ENCODE data around the gene ATL3. TPM values are rescaled to one million over a fixed set of nuclear protein-coding genes. Genes with fewer than 3 reads are reported as not detected.
"Not testable (repeated sequence)": the region's sequence is repeated elsewhere in the genome, so short reads cannot be mapped to it uniquely, and the experiment has no call there.

Gene ATL3
- total and polyA plus RNA-seq, 2 of the 4 experiments (the other 2 are of a cell fraction): 19.9 to 131 TPM

DNA sequence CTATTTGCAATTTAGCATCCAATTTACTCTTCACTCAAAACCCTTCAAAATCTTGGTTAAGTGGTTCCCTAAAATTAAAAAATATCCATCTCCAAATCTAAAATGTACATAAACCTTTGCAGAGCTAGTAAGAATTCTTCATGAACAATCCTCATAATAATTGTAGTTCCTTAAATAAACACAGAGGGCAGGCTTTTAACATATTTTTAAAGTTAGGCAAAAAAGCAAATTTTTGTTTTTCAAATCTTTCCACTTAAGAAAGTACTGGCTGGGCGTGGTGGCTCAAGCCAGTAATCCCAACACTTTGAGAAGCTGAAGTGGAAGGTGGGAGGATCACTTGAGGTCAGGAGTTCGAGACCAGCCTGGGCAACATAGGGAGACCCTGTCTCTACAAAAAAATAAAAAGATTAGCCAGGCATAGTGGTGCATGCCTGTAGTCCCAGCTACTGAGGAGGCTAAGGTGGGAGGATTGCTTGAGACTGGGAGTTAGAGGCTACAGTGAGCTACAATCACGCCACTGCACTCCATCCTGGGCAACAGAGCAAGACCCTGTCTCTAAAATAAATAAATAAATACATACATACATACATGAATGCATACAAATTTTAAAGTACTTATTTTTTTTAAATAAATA is 31.9 kb downstream of the ATL3 start:
- Histone ChIP-seq H3K4me2 (ENCODE audit: low read depth, low read length) (no peak overlapping the region), H2AFZ (replicated peaks; ENCODE audit: low read length, poor library complexity) (peak overlapping the region; percentile 44), H2BK120ac (ENCODE audit: low read depth, low read length) (no peak overlapping the region), H3K36me3 (ENCODE audit: control insufficient read depth, insufficient read depth, low read length) (peaks cover 23% of the 10 kb centered on the region), H3K4me3 (ENCODE audit: insufficient read depth, low read depth, low read length) (no peak overlapping the region), H3K27me3 (ENCODE audit: control insufficient read depth, insufficient read depth, low read length) (no peaks in the 10 kb centered on the region), H3K14ac (replicated peaks; ENCODE audit: low read depth, low read length) (no peak overlapping the region), H3K79me1 (ENCODE audit: low read depth in 1 of 2, low read length in 2 of 2) (peaks cover 0 to 15% of the 10 kb centered on the region in 2 experiments; a peak in 2 of 4 replicates), H2BK15ac (ENCODE audit: low read depth, low read length) (no peak overlapping the region), H2BK20ac (ENCODE audit: low read depth, low read length) (no peak overlapping the region), H2AK5ac (ENCODE audit: low read depth, low read length) (peak overlapping the region; percentile 60; the same call in 1 of the 2 replicates), H3K4me1 (ENCODE audit: control insufficient read depth, insufficient read depth, low read length) (no peaks in the 10 kb centered on the region), H3K9me1 (ENCODE audit: insufficient read depth, low read length) (no peaks in the 10 kb centered on the region), H4K8ac (ENCODE audit: low read depth in 2 of 2, low read length in 2 of 2) (peak overlapping the region; percentile 27 to 35; a peak in 1 of 4 replicates), H3K18ac (ENCODE audit: low read depth, low read length) (no peak overlapping the region), H4K20me1 (ENCODE audit: insufficient read depth, low read length) (peaks cover 3% of the 10 kb centered on the region; the same call in 1 of the 2 replicates), H3K56ac (ENCODE audit: extremely low read depth, insufficient read depth, low read length) (no peak overlapping the region), H3K4ac (ENCODE audit: low read depth, low read length) (no peak overlapping the region), H3K9ac (ENCODE audit: low read depth, low read length) (no peak overlapping the region), H4K5ac (ENCODE audit: low read depth, low read length) (no peak overlapping the region), H2AK9ac (replicated peaks; ENCODE audit: low read depth, low read length, poor library complexity) (no peak overlapping the region), H2BK5ac (ENCODE audit: low read depth, low read length, poor library complexity, severe bottlenecking) (no peak overlapping the region), H3K27ac (ENCODE audit: insufficient read depth, low read length) (no peak overlapping the region), H3K9me3 (ENCODE audit: control insufficient read depth, insufficient read depth, low read length) (no peaks in the 10 kb centered on the region), H3K23ac (ENCODE audit: low read depth, low read length) (no peak overlapping the region), H4K91ac (ENCODE audit: insufficient read depth, low read depth, low read length) (no peak overlapping the region)
- TF ChIP-seq SMC3 (IDR thresholded peaks at IDR 0.05; ENCODE audit: low read depth, low read length) (peak; percentile 20; the same call in 1 of the 2 replicates), MXI1 (IDR thresholded peaks at IDR 0.05; ENCODE audit: borderline replicate concordance, low read depth, low read length) (no peak), CTCF (conservative IDR thresholded peaks at IDR 0.05; ENCODE audit: low read depth, low read length) (peak; percentile 45), RAD21 (IDR thresholded peaks at IDR 0.05; ENCODE audit: low read length) (peak; percentile 19; the same call in 1 of the 2 replicates)
- ChIA-PET CTCF (interaction anchor here (0.6 to 2.7 kb wide), 3 partner anchors 10 to 160 kb away, joined by 3 to 11 read pairs (median 4); no protein-coding TSS in a partner anchor), POLR2A (ENCODE audit: unreplicated experiment) (interaction anchor here (0.6 kb wide), 1 partner anchor 43 kb away, joined by 5 read pairs; no protein-coding TSS in a partner anchor)
- DNase-seq: peak; percentile 27
- dilution Hi-C loops (cut with HindIII; ENCODE audit: low sequenced_read_pairs, unreplicated experiment): no loop called here
- BruUV-seq (replicated peaks): no TSS peak
- ATAC-seq (ENCODE audit: low read depth): peak; percentile 44; the same call in 1 of the 2 replicates
- in situ Hi-C loops (cut with MboI; ENCODE audit: low sequenced_read_pairs): loop anchor here (5.0 kb wide), 1 partner anchor 162 kb away; no protein-coding TSS in a partner anchor
- intact Hi-C loops (cut with micrococcal nuclease): loop anchor here (2.0 kb wide), 1 partner anchor 99 kb away; no protein-coding TSS in a partner anchor
- WGBS, 2 experiments (ENCODE audit: extremely low coverage in 2 of 2, insufficient read length in 1 of 2): no CpG with 5 or more reads among the region's 3 CpGs

DNA sequence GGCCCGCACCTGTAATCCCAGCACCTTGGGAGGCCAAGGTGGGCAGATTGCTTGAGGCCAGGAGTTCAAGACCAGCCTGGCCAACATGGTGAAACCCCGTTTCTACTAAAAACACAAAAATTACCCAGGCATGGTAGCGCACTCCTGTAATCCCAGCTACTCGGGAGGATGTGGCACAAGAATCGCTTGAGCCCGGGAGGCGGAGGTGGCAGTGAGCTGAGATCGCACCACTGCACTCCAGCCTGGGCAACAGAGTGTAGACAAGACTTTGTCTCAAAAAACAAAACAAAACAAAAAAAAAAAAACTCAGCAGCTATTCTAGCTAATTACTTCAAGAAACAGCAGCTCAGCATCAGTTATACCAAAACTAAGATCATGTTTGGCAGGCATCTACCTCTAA is 32.7 kb downstream of the ATL3 start:
- H3K9ac ChIP-seq (ENCODE audit: low read depth, low read length); H2AK9ac ChIP-seq (replicated peaks; ENCODE audit: low read depth, low read length, poor library complexity); H4K8ac ChIP-seq (ENCODE audit: low read depth in 2 of 2, low read length in 2 of 2); H3K4ac ChIP-seq (ENCODE audit: low read depth, low read length); POLR2A ChIA-PET (ENCODE audit: unreplicated experiment); H3K4me3 ChIP-seq (ENCODE audit: insufficient read depth, low read depth, low read length); H3K4me1 ChIP-seq (ENCODE audit: control insufficient read depth, insufficient read depth, low read length); H2BK15ac ChIP-seq (ENCODE audit: low read depth, low read length); H2BK5ac ChIP-seq (ENCODE audit: low read depth, low read length, poor library complexity, severe bottlenecking); H4K20me1 ChIP-seq (ENCODE audit: insufficient read depth, low read length); H3K14ac ChIP-seq (replicated peaks; ENCODE audit: low read depth, low read length); H3K18ac ChIP-seq (ENCODE audit: low read depth, low read length); dilution Hi-C loops (cut with HindIII; ENCODE audit: low sequenced_read_pairs, unreplicated experiment); H3K27me3 ChIP-seq (ENCODE audit: control insufficient read depth, insufficient read depth, low read length); H3K27ac ChIP-seq (ENCODE audit: insufficient read depth, low read length); H2BK20ac ChIP-seq (ENCODE audit: low read depth, low read length); DNase-seq; H3K9me3 ChIP-seq (ENCODE audit: control insufficient read depth, insufficient read depth, low read length); H2AK5ac ChIP-seq (ENCODE audit: low read depth, low read length); H3K23ac ChIP-seq (ENCODE audit: low read depth, low read length); BruUV-seq (replicated peaks); H3K9me1 ChIP-seq (ENCODE audit: insufficient read depth, low read length); H3K4me2 ChIP-seq (ENCODE audit: low read depth, low read length); H4K91ac ChIP-seq (ENCODE audit: insufficient read depth, low read depth, low read length); H3K56ac ChIP-seq (ENCODE audit: extremely low read depth, insufficient read depth, low read length); H2BK120ac ChIP-seq (ENCODE audit: low read depth, low read length); H4K5ac ChIP-seq (ENCODE audit: low read depth, low read length); H2AFZ ChIP-seq (replicated peaks; ENCODE audit: low read length, poor library complexity); ATAC-seq (ENCODE audit: low read depth): not testable (repeated sequence)
- in situ Hi-C loops (cut with MboI; ENCODE audit: low sequenced_read_pairs) (loop anchor here (5.0 kb wide), 1 partner anchor 161 kb away; no protein-coding TSS in a partner anchor), intact Hi-C loops (cut with micrococcal nuclease) (loop anchor here (2.0 kb wide), 1 partner anchor 100 kb away; no protein-coding TSS in a partner anchor)
- Histone ChIP-seq H3K79me1 (ENCODE audit: low read depth in 1 of 2, low read length in 2 of 2) (peaks cover 0 to 15% of the 10 kb centered on the region in 2 experiments; a peak in 2 of 4 replicates), H3K36me3 (ENCODE audit: control insufficient read depth, insufficient read depth, low read length) (peaks cover 25% of the 10 kb centered on the region)
- WGBS, 2 experiments (ENCODE audit: extremely low coverage in 2 of 2, insufficient read length in 1 of 2): 93% methylated on average over 2 of the region's 8 CpGs; no CpG with 5 or more reads in 1 of the 2 experiments
- CTCF ChIA-PET: interaction anchor here (0.6 to 2.7 kb wide), 3 partner anchors 10 to 160 kb away, joined by 3 to 11 read pairs (median 4); no protein-coding TSS in a partner anchor
